OCI-LY3 (cell line): ENCODE results near the gene RRP9.

Source experiments
- H2AFZ ChIP-seq: fragments of 200-600, 300-600 bp; shearing (Covaris generic); 2 replicates; pipeline ENCODE4 v1.6.0; 2014; ENCODE audit warnings: antibody characterized with exemption, low read depth, low read length
- H3K27ac ChIP-seq: fragments of 200-600, 300-600 bp; sonication (generic); 2 replicates; pipeline ENCODE4 v1.5.1; 2014; ENCODE audit warnings: mild to moderate bottlenecking, low read length, moderate library complexity, mixed read lengths
- H3K27me3 ChIP-seq: fragments of 200-600, 300-600 bp; sonication (generic); 2 replicates; pipeline ENCODE4 v1.6.1; 2014; ENCODE audit warnings: low read depth, low read length, mixed read lengths
- H3K36me3 ChIP-seq: fragments of 200-600, 300-600 bp; sonication (generic); replicated peaks from 2 replicates; pipeline ENCODE3; 2014; ENCODE audit warnings: low read depth, low read length, mixed read lengths
- H3K4me1 ChIP-seq: fragments of 300-600, 200-600 bp; sonication (generic); 2 replicates; pipeline ENCODE4 v1.6.1; 2014; ENCODE audit warnings: low read length, mixed read lengths
- H3K4me2 ChIP-seq: fragments of 200-600, 300-600 bp; sonication (generic); 2 replicates; pipeline ENCODE4 v1.6.1; 2014; ENCODE audit warnings: low read length, mixed read lengths
- H3K4me3 ChIP-seq: fragments of 300-600, 200-600 bp; sonication (generic); 2 replicates; pipeline ENCODE4 v1.5.1; 2014; ENCODE audit warnings: antibody characterized with exemption, mild to moderate bottlenecking, low read length, moderate library complexity
- H3K79me2 ChIP-seq: fragments of 300-600, 200-600 bp; shearing (Covaris generic); 2 replicates; pipeline ENCODE4 v1.6.1; 2014; ENCODE audit warnings: mild to moderate bottlenecking, low read length, mixed read lengths
- H3K9ac ChIP-seq: fragments of 300-600, 200-600 bp; shearing (Covaris generic); 2 replicates; pipeline ENCODE4 v1.6.0; 2014; ENCODE audit warnings: mild to moderate bottlenecking, low read length, moderate library complexity
- H3K9me3 ChIP-seq: fragments of 200-600, 300-600 bp; shearing (Covaris generic); 2 replicates; pipeline ENCODE4 v1.6.1; 2014; ENCODE audit warnings: low read length, mixed read lengths; ENCODE audit not compliant: insufficient read depth
- H4K20me1 ChIP-seq: fragments of 200-600, 300-600 bp; sonication (generic); 2 replicates; pipeline ENCODE4 v1.6.1; 2016; ENCODE audit warnings: low read length, mixed read lengths; ENCODE audit not compliant: insufficient read depth
- CTCF ChIP-seq: fragments of 200-600, 300-600 bp; sonication (generic); IDR thresholded peaks from 2 replicates; pipeline ENCODE4 v1.5.1; 2014; ENCODE audit warnings: antibody characterized with exemption, low read length, low read depth
- EZH2phosphoT487 ChIP-seq: fragments of 200-600 bp; shearing (Covaris generic); IDR thresholded peaks from 2 replicates; pipeline ENCODE4 v1.6.1; 2018; ENCODE audit warnings: antibody characterized with exemption, mixed run types, low read depth

Gene RRP9

GRCh38 chr3:51937611-51938450 lies 3.9 kb downstream of the RRP9 start:
- no peak overlapping the region for H3K4me2 ChIP-seq
- H3K36me3 ChIP-seq: peaks cover 54% of the 10 kb centered on the region
- H3K9ac ChIP-seq: no peak overlapping the region
- H3K4me3 ChIP-seq: no peak overlapping the region
- TF ChIP-seq EZH2phosphoT487: no peak
- TF ChIP-seq CTCF: no peak
- no peak overlapping the region for H2AFZ ChIP-seq
- no peak overlapping the region for H3K27ac ChIP-seq
- peaks cover 23% of the 10 kb centered on the region for H3K4me1 ChIP-seq
- H4K20me1 ChIP-seq: peaks cover 3% of the 10 kb centered on the region; the same call in 1 of the 2 replicates
- H3K79me2 ChIP-seq: peaks cover 39% of the 10 kb centered on the region
- H3K27me3 ChIP-seq: no peaks in the 10 kb centered on the region
- H3K9me3 ChIP-seq: no peaks in the 10 kb centered on the region

GRCh38 chr3:51937014-51937413 lies 4.7 kb downstream of the RRP9 start:
- H3K27ac ChIP-seq: no peak overlapping the region
- TF ChIP-seq CTCF (no peak), EZH2phosphoT487 (no peak)
- peaks cover 3% of the 10 kb centered on the region; the same call in 1 of the 2 replicates for H4K20me1 ChIP-seq

GRCh38 chr3:51935886-51936755 lies 5.6 kb downstream of the RRP9 start:
- H3K9me3 ChIP-seq: no peaks in the 10 kb centered on the region
- H4K20me1 ChIP-seq: peaks cover 3% of the 10 kb centered on the region; the same call in 1 of the 2 replicates
- H3K4me1 ChIP-seq: peaks cover 19% of the 10 kb centered on the region
- H3K4me3 ChIP-seq: no peak overlapping the region
- no peak overlapping the region for H3K9ac ChIP-seq
- H2AFZ ChIP-seq: no peak overlapping the region
- no peak for TF ChIP-seq CTCF
- no peak for TF ChIP-seq EZH2phosphoT487
- H3K4me2 ChIP-seq: no peak overlapping the region
- H3K27ac ChIP-seq: no peak overlapping the region
- peaks cover 59% of the 10 kb centered on the region for H3K36me3 ChIP-seq
- peaks cover 33% of the 10 kb centered on the region for H3K79me2 ChIP-seq
- no peaks in the 10 kb centered on the region for H3K27me3 ChIP-seq

More at GRCh38 chr3:51937014-51937413, 4.7 kb downstream of the RRP9 start:
- H3K27me3 ChIP-seq: no peaks in the 10 kb centered on the region
- H3K4me1 ChIP-seq: peaks cover 19% of the 10 kb centered on the region
- no peaks in the 10 kb centered on the region for H3K9me3 ChIP-seq
- no peak overlapping the region for H2AFZ ChIP-seq
- peaks cover 39% of the 10 kb centered on the region for H3K79me2 ChIP-seq
- peaks cover 59% of the 10 kb centered on the region for H3K36me3 ChIP-seq
- no peak overlapping the region for H3K4me2 ChIP-seq
- no peak overlapping the region for H3K9ac ChIP-seq
- H3K4me3 ChIP-seq: no peak overlapping the region
